T-helper 17 cell (primary cell): ENCODE measurements around the gene CLEC4M. TPM values are rescaled to one million over a fixed set of nuclear protein-coding genes. Genes with fewer than 3 reads are reported as not detected.
"Not testable (repeated sequence)": the region's sequence is repeated elsewhere in the genome, so short reads cannot be mapped to it uniquely, and the experiment has no call there.

Experiments
- ATAC-seq: fragments of 150-1000 bp; cut with Tn5 transposase; 2 replicates; pipeline ENCODE4 v1.10.0; 2021; ENCODE audit warnings: mild to moderate bottlenecking, moderate library complexity
- DNase-seq, 3 donors: peaks; one replicate each; pipeline versions ENCODE4 v3.0.0 to v3.0.0-alpha.2; 2020 to 2021
- H3K9me3 ChIP-seq: one replicate; pipeline ENCODE4 v1.7.0; 2013; ENCODE audit warnings: low read length, mild to moderate bottlenecking; ENCODE audit not compliant: control insufficient read depth, poor library complexity, severe bottlenecking
- H3K27ac Mint-ChIP-seq: one replicate; pipeline ENCODE4 v1.8.0; 2022; ENCODE audit warnings: mild to moderate bottlenecking, moderate library complexity, mixed read lengths
- H3K27me3 Mint-ChIP-seq: one replicate; pipeline ENCODE4 v1.8.0; 2022; ENCODE audit warnings: mixed read lengths
- H3K36me3 Mint-ChIP-seq: one replicate; pipeline ENCODE4 v1.8.0; 2022; ENCODE audit warnings: low read depth, mixed read lengths
- H3K4me1 Mint-ChIP-seq: one replicate; pipeline ENCODE4 v1.8.0; 2022; ENCODE audit warnings: mild to moderate bottlenecking, mixed read lengths
- H3K4me3 Mint-ChIP-seq: one replicate; pipeline ENCODE4 v1.8.0; 2022; ENCODE audit warnings: mild to moderate bottlenecking, moderate library complexity, mixed read lengths
- total RNA-seq, 4 donors: library from RNA in 2 of 4; stranded (reverse) in 2 of 4; gene quantifications; one replicate each; pipeline ENCODE4 v1.2.3 and lab custom pipeline; 2022 to 2026

Gene CLEC4M
- total RNA-seq, 2 donors from 2014 or later = 0.17 TPM; not detected in 1

- ATAC-seq (no peak), DNase-seq (no peak)
- Mint-ChIP-seq H3K36me3 (peaks cover 3% of the 10 kb centered on the region), H3K27ac (no peak overlapping the region), H3K4me3 (no peak overlapping the region), H3K27me3 (peaks cover 41% of the 10 kb centered on the region), H3K4me1 (peaks cover 4% of the 10 kb centered on the region)
- no peaks in the 10 kb centered on the region for H3K9me3 ChIP-seq
Measured at GRCh38 chr19:7744871-7745650, 18.0 kb upstream of the CLEC4M start.

DNA sequence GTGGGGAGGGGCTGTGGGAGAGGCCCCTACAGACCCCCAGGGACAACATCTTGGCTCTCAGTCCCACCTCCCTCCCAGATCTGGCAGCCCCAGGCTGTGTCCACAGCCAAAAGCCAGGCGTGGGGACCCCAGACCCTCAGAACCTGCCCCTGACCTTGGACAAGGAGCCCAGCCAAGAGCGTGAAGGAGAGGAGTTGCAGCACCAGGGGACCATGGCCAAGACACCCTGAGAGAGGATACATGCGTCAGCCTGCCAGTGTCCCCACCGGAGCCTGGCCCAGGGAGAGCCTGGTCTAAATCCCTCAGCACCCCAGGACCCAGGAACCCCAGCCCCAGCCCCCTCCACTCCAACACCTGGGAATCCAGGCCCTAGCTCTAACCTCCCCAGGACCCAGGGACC, 16.7 kb upstream of the CLEC4M start:
- not testable (repeated sequence) for H3K4me1 Mint-ChIP-seq, H3K27ac Mint-ChIP-seq, H3K36me3 Mint-ChIP-seq, H3K9me3 ChIP-seq, DNase-seq, H3K4me3 Mint-ChIP-seq, ATAC-seq
- H3K27me3 Mint-ChIP-seq = peaks cover 31% of the 10 kb centered on the region

GRCh38 chr19:7746903-7747884, 15.8 kb upstream of the CLEC4M start, which contains the start of gene CD209:
Gene CD209, minus strand, starts transcription at chr19:7747534. Its CDS starts 23 bp downstream, at chr19:7747511.
- no peaks in the 10 kb centered on the region for H3K36me3 Mint-ChIP-seq

DNA sequence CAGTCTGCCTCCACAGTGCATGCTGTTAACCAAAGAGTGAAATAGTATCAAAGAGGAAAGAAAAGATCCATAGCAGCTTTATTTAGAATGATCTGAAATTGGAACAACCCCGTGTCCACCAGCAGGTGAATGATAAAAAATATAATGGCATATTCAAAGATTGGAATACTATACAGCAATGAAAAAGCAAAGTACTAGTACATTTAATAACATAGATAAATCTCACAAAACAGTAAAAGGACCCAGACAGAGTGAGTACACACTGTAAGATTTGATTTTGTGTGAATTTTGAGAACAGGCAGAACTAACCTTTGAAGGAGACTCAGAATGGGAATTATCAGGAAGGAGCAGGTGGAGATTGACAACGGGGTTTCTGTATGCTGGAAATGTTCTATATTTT, 14.9 kb upstream of the CLEC4M start:
- peaks cover 4% of the 10 kb centered on the region for H3K9me3 ChIP-seq
- Mint-ChIP-seq H3K27me3 (peaks cover 23% of the 10 kb centered on the region), H3K27ac (no peak overlapping the region), H3K36me3 (no peaks in the 10 kb centered on the region), H3K4me3 (no peak overlapping the region), H3K4me1 (peaks cover 1% of the 10 kb centered on the region)
- DNase-seq (no peak), ATAC-seq (no peak)

More at GRCh38 chr19:7746903-7747884, 15.8 kb upstream of the CLEC4M start, which contains the start of gene CD209:
- Mint-ChIP-seq H3K27ac (no peak within 1 kb of the TSS), H3K4me3 (no peak within 1 kb of the TSS), H3K27me3 (peaks cover 26% of the 10 kb centered on the region), H3K4me1 (peaks cover 2% of the 10 kb centered on the region)
- DNase-seq = no peak
- peaks cover 4% of the 10 kb centered on the region for H3K9me3 ChIP-seq
- ATAC-seq = no peak

GRCh38 chr19:7748756-7749155, 14.3 kb upstream of the CLEC4M start:
- peaks cover 4% of the 10 kb centered on the region for H3K9me3 ChIP-seq
- H3K27me3 Mint-ChIP-seq = peaks cover 20% of the 10 kb centered on the region
- ATAC-seq (peak; percentile 49), DNase-seq (no peak)
- H3K27ac Mint-ChIP-seq = peak overlapping the region; percentile 57
- no peaks in the 10 kb centered on the region for H3K36me3 Mint-ChIP-seq
- H3K4me1 Mint-ChIP-seq = no peaks in the 10 kb centered on the region
- H3K4me3 Mint-ChIP-seq = no peak overlapping the region

DNA sequence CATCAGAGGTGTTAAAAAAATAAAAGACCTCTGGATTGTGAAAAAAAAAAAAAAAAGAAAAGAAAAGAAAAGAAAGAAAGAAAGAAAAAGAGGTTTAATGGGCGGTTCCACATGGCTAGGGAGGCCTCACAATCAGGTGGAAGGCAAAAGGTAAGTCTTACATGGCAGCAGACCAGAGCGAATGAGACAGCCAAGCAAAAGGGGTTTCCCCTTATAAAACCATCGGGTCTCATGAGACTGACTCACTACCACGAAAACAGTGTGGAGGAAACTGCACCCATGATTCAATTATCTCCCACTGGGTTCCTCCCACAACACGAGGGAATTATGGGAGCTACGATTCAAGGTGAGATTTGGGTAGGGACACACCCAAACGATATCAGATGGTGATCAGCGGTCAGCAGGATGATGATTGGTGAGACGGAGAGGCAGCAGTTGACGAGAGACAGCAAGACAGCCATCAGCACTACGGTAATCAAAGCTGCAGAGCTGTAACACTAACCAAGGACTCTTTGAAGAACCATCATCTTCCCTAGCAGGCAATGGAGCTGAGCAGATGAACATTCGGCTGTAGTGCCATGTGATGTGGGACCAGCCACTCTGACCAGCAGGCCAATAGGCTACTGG, 11.8 kb upstream of the CLEC4M start:
- Mint-ChIP-seq H3K27ac (no peak overlapping the region), H3K4me3 (no peak overlapping the region)
- ATAC-seq = peak; percentile 91

DNA sequence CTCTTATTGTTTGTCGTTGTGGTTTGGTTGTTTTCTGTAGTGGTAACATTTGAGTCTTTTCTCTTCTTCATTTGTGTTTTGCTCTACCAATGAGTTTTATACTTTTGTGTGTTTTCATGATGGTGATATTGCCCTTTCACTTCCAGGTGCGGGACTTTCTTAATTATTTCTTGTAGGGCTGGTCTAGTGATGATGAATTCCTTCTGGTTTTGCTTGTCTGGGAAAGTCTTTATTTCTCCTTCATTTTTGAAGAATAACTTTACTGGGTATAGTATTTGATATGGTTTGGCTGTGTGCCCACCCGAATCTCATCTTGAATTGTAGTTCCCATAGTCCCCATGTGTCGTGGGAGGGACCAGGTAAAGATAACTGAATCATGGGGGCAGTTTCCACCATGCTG, 6.8 kb upstream of the CLEC4M start:
- no peak overlapping the region for H3K4me3 Mint-ChIP-seq
- H3K27me3 Mint-ChIP-seq = no peaks in the 10 kb centered on the region
- no peaks in the 10 kb centered on the region for H3K36me3 Mint-ChIP-seq
- no peak for ATAC-seq
- H3K9me3 ChIP-seq = peaks cover 13% of the 10 kb centered on the region
- H3K4me1 Mint-ChIP-seq = no peaks in the 10 kb centered on the region
- H3K27ac Mint-ChIP-seq = no peak overlapping the region
- no peak for DNase-seq

More for the DNA sequence above, 11.8 kb upstream of the CLEC4M start:
- no peak for DNase-seq
- peaks cover 9% of the 10 kb centered on the region for H3K27me3 Mint-ChIP-seq
- no peaks in the 10 kb centered on the region for H3K4me1 Mint-ChIP-seq
- H3K9me3 ChIP-seq = peaks cover 4% of the 10 kb centered on the region
- H3K36me3 Mint-ChIP-seq = no peaks in the 10 kb centered on the region

DNA sequence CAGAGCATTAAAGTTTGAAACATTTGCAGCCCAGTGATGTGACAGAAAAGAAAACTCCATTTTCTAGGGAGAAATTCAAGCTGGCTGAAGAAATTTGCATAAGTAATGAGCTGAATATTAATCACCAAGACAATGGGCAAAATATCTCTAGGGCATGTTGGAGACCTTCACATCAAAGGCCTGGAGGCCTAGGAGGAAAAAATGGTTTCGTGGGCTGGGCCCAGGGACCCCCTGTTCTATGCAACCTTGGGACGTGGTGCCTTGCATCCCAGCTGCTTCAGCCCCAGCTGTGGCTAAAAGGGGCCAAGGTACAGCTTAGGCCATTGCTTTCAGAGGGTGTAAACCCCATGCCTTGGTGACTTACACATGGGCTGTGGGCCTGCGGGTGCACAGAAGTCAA, 5.7 kb upstream of the CLEC4M start:
- H3K9me3 ChIP-seq = peaks cover 9% of the 10 kb centered on the region
- H3K27me3 Mint-ChIP-seq = no peaks in the 10 kb centered on the region
- H3K4me3 Mint-ChIP-seq = no peak overlapping the region
- no peak overlapping the region for H3K27ac Mint-ChIP-seq
- H3K36me3 Mint-ChIP-seq = no peaks in the 10 kb centered on the region
- ATAC-seq (no peak), DNase-seq (no peak)
- no peaks in the 10 kb centered on the region for H3K4me1 Mint-ChIP-seq

DNA sequence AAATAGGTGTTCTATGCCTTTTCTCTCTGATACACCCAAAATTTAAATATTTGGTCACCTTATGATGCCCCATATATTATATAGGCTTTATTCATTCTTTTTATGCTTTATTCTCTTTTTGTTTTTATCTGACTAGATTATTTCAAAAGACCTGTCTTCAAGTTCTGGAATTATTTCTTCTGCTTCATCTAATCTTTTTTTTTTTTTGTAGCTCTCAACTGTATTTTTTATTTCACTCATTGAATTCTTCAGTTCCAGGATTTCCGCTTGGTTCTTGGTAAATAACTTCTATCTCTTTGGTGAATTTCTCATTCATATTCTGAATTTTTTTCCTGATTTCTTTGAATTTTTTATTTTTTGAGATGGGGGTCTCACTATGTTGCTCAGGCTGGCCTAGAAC, 3.9 kb upstream of the CLEC4M start:
- Mint-ChIP-seq H3K4me3 (no peak overlapping the region), H3K27ac (no peak overlapping the region), H3K27me3 (peaks cover 5% of the 10 kb centered on the region), H3K4me1 (peaks cover 5% of the 10 kb centered on the region), H3K36me3 (peaks cover 3% of the 10 kb centered on the region)
- no peak for ATAC-seq
- peaks cover 9% of the 10 kb centered on the region for H3K9me3 ChIP-seq
- no peak for DNase-seq

- no peak for ATAC-seq
- Mint-ChIP-seq H3K27ac (peak overlapping the region; percentile 46), H3K4me1 (peaks cover 5% of the 10 kb centered on the region), H3K36me3 (peaks cover 5% of the 10 kb centered on the region), H3K4me3 (no peak overlapping the region), H3K27me3 (peaks cover 25% of the 10 kb centered on the region)
- peaks cover 5% of the 10 kb centered on the region for H3K9me3 ChIP-seq
- no peak for DNase-seq
Measured at GRCh38 chr19:7763696-7764095, 653 bp downstream of the CLEC4M start.

DNA sequence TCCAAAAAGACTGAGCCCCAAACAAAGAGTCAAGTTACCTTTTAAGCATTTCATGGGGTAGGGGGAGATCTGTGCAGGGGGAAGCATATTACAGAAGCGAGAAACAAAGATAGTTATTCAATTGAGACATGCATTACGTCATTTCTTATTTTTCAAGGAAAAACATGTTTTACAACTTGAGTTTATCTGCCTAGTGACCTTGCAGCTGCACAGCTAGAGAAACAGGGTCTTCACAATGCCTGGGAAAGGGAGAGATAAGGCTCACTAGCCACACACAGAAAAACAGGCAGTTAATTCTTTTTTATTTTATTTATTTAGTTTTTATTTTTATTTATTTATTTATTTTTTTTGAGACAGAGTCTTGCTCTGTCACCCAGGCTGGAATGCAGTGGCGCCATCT, 1.1 kb downstream of the CLEC4M start:
- peaks cover 25% of the 10 kb centered on the region for H3K27me3 Mint-ChIP-seq
- ATAC-seq, H3K4me1 Mint-ChIP-seq, DNase-seq, H3K4me3 Mint-ChIP-seq, H3K9me3 ChIP-seq, H3K27ac Mint-ChIP-seq, H3K36me3 Mint-ChIP-seq: not testable (repeated sequence)

- ATAC-seq, H3K4me1 Mint-ChIP-seq, H3K36me3 Mint-ChIP-seq, H3K27ac Mint-ChIP-seq, H3K4me3 Mint-ChIP-seq, H3K9me3 ChIP-seq, DNase-seq: not testable (repeated sequence)
- H3K27me3 Mint-ChIP-seq = peaks cover 25% of the 10 kb centered on the region
Measured at GRCh38 chr19:7765043-7765442, 2.0 kb downstream of the CLEC4M start.

DNA sequence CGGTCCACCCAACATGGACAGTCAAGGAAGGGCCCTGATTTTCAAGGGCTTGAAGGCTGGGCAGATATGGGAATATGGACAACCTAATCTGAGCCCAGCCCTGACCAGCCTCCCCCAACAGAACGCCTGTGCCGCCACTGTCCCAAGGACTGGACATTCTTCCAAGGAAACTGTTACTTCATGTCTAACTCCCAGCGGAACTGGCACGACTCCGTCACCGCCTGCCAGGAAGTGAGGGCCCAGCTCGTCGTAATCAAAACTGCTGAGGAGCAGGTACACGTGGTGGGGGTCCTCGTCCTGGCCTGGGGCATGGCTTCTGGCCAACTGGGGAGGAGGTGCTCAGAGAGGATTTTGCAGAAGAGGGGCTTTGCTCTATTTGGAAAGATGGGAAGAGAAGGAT, 3.5 kb downstream of the CLEC4M start:
- H3K4me1 Mint-ChIP-seq = peaks cover 5% of the 10 kb centered on the region
- H3K36me3 Mint-ChIP-seq = peaks cover 5% of the 10 kb centered on the region
- peaks cover 25% of the 10 kb centered on the region for H3K27me3 Mint-ChIP-seq
- no peak for DNase-seq
- no peaks in the 10 kb centered on the region for H3K9me3 ChIP-seq
- H3K4me3 Mint-ChIP-seq = no peak overlapping the region
- peak overlapping the region; percentile 37 for H3K27ac Mint-ChIP-seq
- no peak for ATAC-seq
